Peyer's patch (tissue), 4 donors: ENCODE measurements around the gene TUBA3C.

Experiments
- CTCF ChIP-seq, 6 experiments: fragments of 450-650 bp in 4 of 6; fragments of 200-600 bp in 2 of 6; sonication (generic) in 1 of 6; IDR thresholded peaks; one replicate each; pipeline ENCODE4 v1.5.1; 2017 to 2019; ENCODE audit warnings: antibody characterized with exemption in 6 of 6, mild to moderate bottlenecking in 3 of 6, moderate library complexity in 1 of 6
- POLR2A ChIP-seq, 2 donors: fragments of 450-650 bp; IDR thresholded peaks; one replicate each; pipeline ENCODE4 v1.5.1; 2017; ENCODE audit warnings: antibody characterized with exemption in 2 of 2, mild to moderate bottlenecking in 2 of 2, moderate library complexity in 2 of 2

GRCh38 chr13:19169496-19169895, 12.1 kb downstream of the TUBA3C start:
- no peak for TF ChIP-seq CTCF (IDR thresholded peaks at IDR 0.05)
- no peak for TF ChIP-seq POLR2A (IDR thresholded peaks at IDR 0.05)
